HepG2 (cell line): ENCODE results near the gene POGK. TPM values are rescaled to one million over a fixed set of nuclear protein-coding genes. Genes with fewer than 3 reads are reported as not detected.

ENCODE experiments used
- ATAC-seq: fragments of 200-7000 bp; cut with Tn5 transposase; 3 replicates; pipeline ENCODE4 v1.9.1; 2020; ENCODE audit warnings: mild to moderate bottlenecking, moderate library complexity
- BruUV-seq: library from RNA; stranded (reverse); fragments of 400-500 nt; replicated peaks from 2 replicates; lab custom pipeline; 2021; lab: Mats Ljungman, UMichigan
- CTCF ChIA-PET: fragments of 300-600 bp; formaldehyde crosslinking; extraction: SDS; loops from one replicate; lab custom pipeline; 2021; ENCODE audit warnings: low total read pairs, inconsistent platforms, low intra/inter-chr PET ratio; lab: Yijun Ruan, JAX
- POLR2A ChIA-PET: fragments of 350-600 bp; sonication (Branson Sonifier 250); formaldehyde crosslinking; loops from one replicate; lab custom pipeline; 2020; ENCODE audit warnings: antibody characterized with exemption, inconsistent platforms; lab: Yijun Ruan, JAX
- DNase-seq: peaks from one replicate; pipeline ENCODE4 v3.0.0-alpha.2; 2015; ENCODE audit warnings: low spot score
- FAIRE-seq: peaks from 3 replicates; lab custom pipeline; 2011; peaks lifted over from hg19 to GRCh38; lab: Jason Lieb, UNC
- H2AFZ ChIP-seq: one replicate; pipeline ENCODE4 v1.6.1; 2011; ENCODE audit warnings: low read length, inconsistent platforms
- H3K27ac ChIP-seq: fragments of 300-600 bp; 3 replicates; pipeline ENCODE4 v1.8.0; 2011; ENCODE audit warnings: mixed run types, mild to moderate bottlenecking, mixed read lengths, low read length, inconsistent platforms; ENCODE audit not compliant: insufficient read depth; ENCODE audit errors: extremely low read length
- H3K27me3 ChIP-seq, 2 experiments: fragments of 200-600 bp in 1 of 2; 2 replicates in 1 of 2; 3 replicates in 1 of 2; pipeline versions ENCODE4 v1.6.0 to v1.8.0; 2011; ENCODE audit warnings: low read length in 2 of 2, mild to moderate bottlenecking in 2 of 2, moderate library complexity in 2 of 2, inconsistent platforms in 1 of 2; ENCODE audit not compliant: insufficient read depth in 2 of 2, control insufficient read depth in 1 of 2
- H3K36me3 ChIP-seq, 2 experiments: fragments of 200-600 bp in 1 of 2; replicated peaks in 1 of 2; 2 replicates in 1 of 2; 3 replicates in 1 of 2; pipeline versions ENCODE4 v1.5.1 to v1.8.0; 2011; ENCODE audit warnings: low read length in 2 of 2, inconsistent platforms in 1 of 2; ENCODE audit not compliant: insufficient read depth in 2 of 2, control insufficient read depth in 1 of 2
- H3K4me1 ChIP-seq: 2 replicates; pipeline ENCODE4 v1.5.1; 2012; ENCODE audit warnings: low read length, inconsistent platforms; ENCODE audit not compliant: insufficient read depth
- H3K4me2 ChIP-seq: 2 replicates; pipeline ENCODE4 v1.6.0; 2011; ENCODE audit warnings: low read depth, low read length, inconsistent platforms
- H3K4me3 ChIP-seq, 3 experiments: fragments of 200-600 bp in 1 of 3; sonication (generic), shearing (Covaris generic) in 1 of 3; replicated peaks in 1 of 3; 2 replicates each; pipeline ENCODE4 v1.5.1; 2011 to 2016; ENCODE audit warnings: low read length in 3 of 3, inconsistent platforms in 2 of 3, low read depth in 2 of 3, mild to moderate bottlenecking in 2 of 3, control low read depth in 1 of 3, mixed read lengths in 1 of 3; ENCODE audit not compliant: insufficient read depth in 1 of 3
- H3K79me2 ChIP-seq: one replicate; pipeline ENCODE4 v1.6.1; 2011; ENCODE audit warnings: low read length, inconsistent platforms; ENCODE audit not compliant: insufficient read depth
- H3K9ac ChIP-seq: 2 replicates; pipeline ENCODE4 v1.6.0; 2011; ENCODE audit warnings: mild to moderate bottlenecking, low read depth, low read length, inconsistent platforms; ENCODE audit not compliant: insufficient read depth
- H3K9me3 ChIP-seq: 2 replicates; pipeline ENCODE4 v1.5.1; 2012; ENCODE audit warnings: mild to moderate bottlenecking, low read length
- H4K20me1 ChIP-seq: 2 replicates; pipeline ENCODE4 v1.6.0; 2011; ENCODE audit warnings: inconsistent platforms, mild to moderate bottlenecking, low read length, moderate library complexity; ENCODE audit not compliant: insufficient read depth
- ATF4 ChIP-seq, 2 experiments: fragments of 450-650 bp in 1 of 2; sonication (generic) in 1 of 2; formaldehyde crosslinking; IDR thresholded peaks; 2 replicates each; pipeline versions ENCODE4 v1.5.0 to v1.8.0; 2020 to 2022; ENCODE audit warnings: mild to moderate bottlenecking in 1 of 2, missing genetic modification reagents in 1 of 2
- GABPA ChIP-seq, 2 experiments: IDR thresholded peaks; 2 replicates each; pipeline ENCODE4 v1.6.1; 2011 to 2016; ENCODE audit warnings: low read depth in 2 of 2, low read length in 1 of 2, missing biosample characterization in 1 of 2, missing genetic modification characterization in 1 of 2
- PHF5A ChIP-seq: IDR thresholded peaks from one replicate; pipeline ENCODE4 v1.6.1; 2018; ENCODE audit warnings: low read depth, missing genetic modification reagents; ENCODE audit not compliant: unreplicated experiment
- RBM39 ChIP-seq: fragments of 200-400 bp; formaldehyde crosslinking; IDR thresholded peaks from one replicate; pipeline ENCODE4 v1.6.1; 2018; ENCODE audit warnings: antibody characterized with exemption, mild to moderate bottlenecking, low read depth, low read length; ENCODE audit not compliant: poor library complexity, severe bottlenecking
- TBP ChIP-seq: sonication (generic); formaldehyde crosslinking; IDR thresholded peaks from 2 replicates; pipeline ENCODE4 v1.5.0; 2020; ENCODE audit warnings: missing genetic modification reagents
- TEF ChIP-seq: sonication (generic); formaldehyde crosslinking; IDR thresholded peaks from 2 replicates; pipeline ENCODE4 v1.5.0; 2020; ENCODE audit warnings: missing genetic modification reagents
- ZFP36 ChIP-seq: fragments of 150-350 bp; IDR thresholded peaks from 2 replicates; pipeline ENCODE4 v1.6.1; 2018; ENCODE audit warnings: borderline replicate concordance, low read length, low read depth; ENCODE audit not compliant: partially characterized antibody
- ZMAT5 ChIP-seq: sonication (generic); formaldehyde crosslinking; IDR thresholded peaks from 2 replicates; pipeline ENCODE4 v1.5.0; 2020; ENCODE audit warnings: mild to moderate bottlenecking, low read depth, missing genetic modification reagents, borderline replicate concordance
- ZNF10 ChIP-seq: sonication (generic); formaldehyde crosslinking; IDR thresholded peaks from 2 replicates; pipeline ENCODE4 v1.4.0; 2020; ENCODE audit warnings: mild to moderate bottlenecking, low read depth, missing genetic modification reagents, borderline replicate concordance
- ZNF318 ChIP-seq: sonication (generic); formaldehyde crosslinking; IDR thresholded peaks from 2 replicates; pipeline ENCODE4 v1.4.0; 2020; ENCODE audit warnings: mild to moderate bottlenecking, missing genetic modification reagents
- ZNF772 ChIP-seq: sonication (generic); formaldehyde crosslinking; IDR thresholded peaks from 2 replicates; pipeline ENCODE4 v1.5.0; 2020; ENCODE audit warnings: mild to moderate bottlenecking, missing genetic modification reagents
- WGBS: methylation state at CpG from one replicate; pipeline ENCODE4 v1.1.6; 2017; ENCODE audit warnings: low lambda C conversion rate; 5-methylcytosine and 5-hydroxymethylcytosine counted together
- in situ Hi-C: cut with HindIII; loops from 2 replicates; pipeline ENCODE4 v1.10.0; 2017; ENCODE audit warnings: low pct_unique_long_range_greater_than_20kb; ENCODE audit not compliant: extremely low pct_ligation_motif_present
- intact Hi-C: fragments of 100-400 bp; cut with micrococcal nuclease; formaldehyde crosslinking; loops from one replicate; pipeline ENCODE4 v1.10.0; 2022; ENCODE audit not compliant: unreplicated experiment
- polyA plus RNA-seq, 8 experiments: library from polyadenylated mRNA; depleted of rRNA in 3 of 8; stranded (reverse) in 7 of 8; unstranded in 1 of 8; fragments of >200 nt; fragmentation: Illumina TruSeq in 4 of 8; extraction: Trizol in 4 of 8; gene quantifications; 2 replicates each; pipeline versions ENCODE4 v1.2.1 to v1.2.3, GENCODE V29; 2011 to 2016; ENCODE audit warnings: low read depth in 4 of 8, missing spikeins in 1 of 8, mixed read lengths in 1 of 8; ENCODE audit not compliant: insufficient read depth in 1 of 8
- total RNA-seq, 5 experiments: library from RNA; depleted of rRNA; stranded (reverse); fragments of >200 nt; fragmentation: Illumina TruSeq; extraction: Trizol; gene quantifications; 2 replicates each; pipeline ENCODE4 v1.2.3, GENCODE V29; 2016; ENCODE audit warnings: low read depth in 1 of 5

POGK gene
- total and polyA plus RNA-seq, 2 of the 13 experiments (the other 11 are each of a cell fraction or from before 2014, with no cell fraction given) = 4.8 to 16.2 TPM

DNA sequence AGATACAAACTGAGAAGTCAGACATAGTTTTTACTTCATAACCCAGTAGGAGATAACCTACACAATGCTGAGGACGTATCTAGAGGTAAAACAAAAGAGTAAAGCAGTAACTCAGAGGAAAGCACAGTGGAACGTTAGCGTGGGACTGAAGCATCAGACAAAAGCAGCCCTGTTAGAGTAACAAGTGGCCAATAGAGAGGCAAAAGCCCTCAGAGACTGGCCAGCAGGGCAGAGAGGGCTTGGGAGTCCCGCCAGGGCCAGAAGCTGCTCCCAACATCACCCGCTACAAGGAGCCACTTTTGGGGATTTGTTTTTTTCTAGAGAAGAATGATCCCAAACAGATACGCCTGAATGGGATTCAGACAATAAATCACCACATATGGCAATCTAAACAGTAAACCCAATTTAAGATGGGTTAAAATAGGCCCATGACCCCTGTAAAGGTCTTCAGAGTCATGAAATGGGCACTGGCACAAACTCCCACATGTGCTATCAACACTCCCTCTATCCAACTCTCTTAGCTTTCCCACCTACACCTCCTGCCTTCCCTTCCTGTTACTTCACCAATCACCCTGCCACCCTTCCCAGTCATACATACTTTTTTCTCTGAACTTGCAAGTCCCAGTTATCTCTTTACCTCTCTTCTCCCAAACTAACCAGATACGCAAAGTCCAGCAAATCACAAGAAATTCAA, 19.6 kb downstream of the POGK start:
- in situ Hi-C loops = no loop called here
- Histone ChIP-seq H2AFZ (no peak overlapping the region), H3K4me3 (no peak overlapping the region), H3K4me2 (no peak overlapping the region), H3K36me3 (peaks cover 7 to 81% of the 10 kb centered on the region in 2 experiments), H3K4me1 (no peaks in the 10 kb centered on the region), H3K79me2 (peaks cover 3% of the 10 kb centered on the region), H4K20me1 (no peaks in the 10 kb centered on the region), H3K9ac (no peak overlapping the region)
- no peak for ATAC-seq
- ChIA-PET CTCF (no interaction called here), POLR2A (no interaction called here)
- no peak for DNase-seq
- no peak for FAIRE-seq
- intact Hi-C loops = no loop called here
- no peak for TF ChIP-seq ZNF10 (CRISPR knock-in tag)
- TF ChIP-seq TEF (CRISPR knock-in tag) = no peak
- no peak for TF ChIP-seq GABPA (IDR thresholded peaks at IDR 0.05; ENCODE audit: low read depth, low read length)
- no peak for TF ChIP-seq GABPA (CRISPR knock-in tag; IDR thresholded peaks at IDR 0.05; ENCODE audit: low read depth)
- TF ChIP-seq ZNF318 = no peak
- no peak for TF ChIP-seq ZNF772 (CRISPR knock-in tag)
- no peak for TF ChIP-seq ZMAT5
- TF ChIP-seq ZFP36 = no peak
- TF ChIP-seq PHF5A (CRISPR knock-in tag) = no peak
- TF ChIP-seq TBP (CRISPR knock-in tag) = no peak
- TF ChIP-seq RBM39 = no peak
- no peak for TF ChIP-seq ATF4 (CRISPR knock-in tag; IDR thresholded peaks at IDR 0.05)
- TF ChIP-seq, all 625 proteins: peak for 0
- no peak overlapping the region for H3K27ac ChIP-seq
- H3K27me3 ChIP-seq = no peaks in the 10 kb centered on the region
- WGBS = 97% methylated on average over 7 of the region's 7 CpGs
- no TSS peak for BruUV-seq
- H3K9me3 ChIP-seq = no peaks in the 10 kb centered on the region
